ENCODE data around the gene MAMDC2. TPM values are rescaled to one million over a fixed set of nuclear protein-coding genes. Genes with fewer than 3 reads are reported as not detected.

Gene MAMDC2
- total and polyA plus RNA-seq, 2 of the 8 experiments (the other 6 are each of a cell fraction or from before 2014, with no cell fraction given), result 6.1 to 15.4 TPM

DNA sequence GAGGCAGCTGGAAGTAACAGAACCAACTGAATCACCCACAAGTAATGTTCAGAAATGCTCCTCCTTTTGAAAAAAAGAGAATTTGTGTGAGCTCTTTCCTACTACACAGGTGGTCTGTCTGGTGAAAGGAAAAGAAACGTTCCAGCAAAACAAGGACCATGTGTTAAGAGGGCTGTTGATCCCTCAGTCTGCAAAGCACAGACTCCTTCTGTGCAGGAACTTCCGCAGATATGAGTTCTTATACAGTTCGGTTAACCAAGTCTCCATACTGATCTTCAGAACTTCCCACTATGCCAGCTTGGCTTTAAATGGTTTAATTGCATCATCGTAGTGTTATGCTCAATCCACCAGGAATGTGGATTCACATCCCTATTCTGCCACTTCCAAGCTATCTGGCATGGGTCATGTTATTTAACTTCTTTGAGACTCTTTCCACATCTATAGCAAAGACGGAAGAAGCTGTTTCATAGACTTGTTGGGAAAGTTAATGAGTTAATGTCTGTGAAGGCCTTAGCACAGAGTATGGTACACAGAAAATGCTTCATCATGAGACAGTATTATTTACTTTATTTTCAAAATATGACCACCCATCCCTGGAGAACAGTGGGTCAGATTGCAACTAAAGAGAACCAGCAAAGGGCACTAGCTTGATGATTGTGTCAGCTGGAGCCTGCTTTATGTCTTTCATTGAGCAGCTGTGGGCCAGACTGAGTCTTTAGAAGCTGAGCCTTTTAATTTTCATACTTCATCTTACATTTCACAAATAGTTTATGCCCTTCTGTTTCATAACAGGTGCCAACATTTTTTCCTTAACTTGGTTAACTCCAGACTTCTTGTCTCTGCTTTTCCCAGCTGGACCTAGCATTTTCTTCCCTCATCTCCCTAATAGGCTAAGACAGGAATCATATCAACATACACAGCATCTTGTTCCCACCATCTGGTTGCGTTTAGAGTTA is 89.9 kb downstream of the MAMDC2 start:
- Histone ChIP-seq H2BK12ac (ENCODE audit: low read depth, low read length) (no peak overlapping the region), H4K8ac (ENCODE audit: extremely low read depth, insufficient read depth, low read length) (no peak overlapping the region), H3K14ac (ENCODE audit: insufficient read length) (no peak overlapping the region), H3K79me1 (ENCODE audit: low read depth, low read length) (no peaks in the 10 kb centered on the region), H2BK5ac (ENCODE audit: low read depth, low read length) (no peak overlapping the region), H3K27me3 (replicated peaks in 1 of 4; ENCODE audit: control insufficient read depth in 3 of 4, extremely low read depth in 1 of 4, insufficient read depth in 3 of 4, low read length in 3 of 4) (no peaks in the 10 kb centered on the region), H3K27ac (ENCODE audit: low read depth, low read length) (no peak overlapping the region), H2AK5ac (ENCODE audit: low read depth, low read length) (no peak overlapping the region), H3K4ac (replicated peaks; ENCODE audit: insufficient read length, low read depth, low read length) (no peak overlapping the region), H2AFZ (ENCODE audit: low read length) (no peak overlapping the region), H2BK20ac (ENCODE audit: low read length) (no peak overlapping the region), H3K4me2 (ENCODE audit: insufficient read depth in 1 of 2, low read depth in 2 of 2, low read length in 2 of 2) (no peak overlapping the region), H3K23ac (ENCODE audit: insufficient read length) (no peak overlapping the region), H3K36me3 (ENCODE audit: control insufficient read depth in 2 of 4, insufficient read depth in 4 of 4, low read length in 3 of 4) (no peaks in the 10 kb centered on the region; a peak in 1 of 8 replicates), H3K4me3 (ENCODE audit: extremely low read depth in 1 of 4, insufficient read depth in 2 of 4, low read depth in 3 of 4, low read length in 4 of 4) (no peak overlapping the region), H3K23me2 (ENCODE audit: low read depth, low read length) (no peaks in the 10 kb centered on the region), H2BK15ac (ENCODE audit: low read length) (no peak overlapping the region), H3K79me2 (ENCODE audit: control insufficient read depth in 1 of 2, insufficient read depth in 2 of 2, low read length in 2 of 2) (no peaks in the 10 kb centered on the region), H4K91ac (replicated peaks; ENCODE audit: insufficient read length, low read length) (no peak overlapping the region), H3K9me3 (ENCODE audit: insufficient read depth in 2 of 2, low read depth in 1 of 2, low read length in 1 of 2) (no peaks in the 10 kb centered on the region), H4K20me1 (replicated peaks in 1 of 2; ENCODE audit: control insufficient read depth in 1 of 2, insufficient read depth in 2 of 2, low read length in 2 of 2) (no peaks in the 10 kb centered on the region), H3K18ac (ENCODE audit: extremely low read depth, low read length) (no peak overlapping the region), H3K56ac (replicated peaks; ENCODE audit: insufficient read length, low read depth, low read length) (no peak overlapping the region), H2BK120ac (replicated peaks; ENCODE audit: low read depth, low read length) (no peak overlapping the region), H3K4me1 (replicated peaks in 1 of 4; ENCODE audit: control insufficient read depth in 3 of 4, insufficient read depth in 4 of 4, low read length in 3 of 4) (no peaks in the 10 kb centered on the region), H3K9ac (replicated peaks in 1 of 4; ENCODE audit: extremely low read depth in 1 of 4, low read depth in 3 of 4, low read length in 3 of 4) (no peak overlapping the region), H4K5ac (ENCODE audit: insufficient read length, low read depth, low read length) (no peak overlapping the region)
- 93% methylated on average over 6 of the region's 6 CpGs; no CpG with 5 or more reads in 1 of the 2 experiments for WGBS, 2 experiments (ENCODE audit: extremely low coverage in 1 of 2, insufficient coverage in 1 of 2, insufficient read length in 1 of 2, insufficient replicate concordance in 2 of 2, low coverage in 1 of 2, low lambda C conversion rate in 2 of 2, missing lambda C conversion rate in 1 of 2)
- TF ChIP-seq, protein P1, sequence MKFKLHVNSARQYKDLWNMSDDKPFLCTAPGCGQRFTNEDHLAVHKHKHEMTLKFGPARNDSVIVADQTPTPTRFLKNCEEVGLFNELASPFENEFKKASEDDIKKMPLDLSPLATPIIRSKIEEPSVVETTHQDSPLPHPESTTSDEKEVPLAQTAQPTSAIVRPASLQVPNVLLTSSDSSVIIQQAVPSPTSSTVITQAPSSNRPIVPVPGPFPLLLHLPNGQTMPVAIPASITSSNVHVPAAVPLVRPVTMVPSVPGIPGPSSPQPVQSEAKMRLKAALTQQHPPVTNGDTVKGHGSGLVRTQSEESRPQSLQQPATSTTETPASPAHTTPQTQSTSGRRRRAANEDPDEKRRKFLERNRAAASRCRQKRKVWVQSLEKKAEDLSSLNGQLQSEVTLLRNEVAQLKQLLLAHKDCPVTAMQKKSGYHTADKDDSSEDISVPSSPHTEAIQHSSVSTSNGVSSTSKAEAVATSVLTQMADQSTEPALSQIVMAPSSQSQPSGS (IDR thresholded peaks at IDR 0.05; ENCODE audit: low read length), result no peak
- no peak for TF ChIP-seq SIRT6 (IDR thresholded peaks at IDR 0.05; ENCODE audit: low read length)
- no peak for TF ChIP-seq SP4 (IDR thresholded peaks at IDR 0.05; ENCODE audit: low read length)
- no peak for TF ChIP-seq CTBP2 (IDR thresholded peaks at IDR 0.05; ENCODE audit: borderline replicate concordance, insufficient read depth, insufficient read length, low read length)
- TF ChIP-seq RNF2 (IDR thresholded peaks at IDR 0.05; ENCODE audit: borderline replicate concordance, low read depth, low read length, missing control alignments, poor library complexity, severe bottlenecking), result no peak
- TF ChIP-seq SIX5 (IDR thresholded peaks at IDR 0.05; ENCODE audit: low read depth, low read length), result no peak
- TF ChIP-seq POLR2AphosphoS5 (IDR thresholded peaks at IDR 0.05; ENCODE audit: low read depth, low read length), result no peak
- TF ChIP-seq BRCA1 (IDR thresholded peaks at IDR 0.05; ENCODE audit: low read depth, low read length), result no peak
- TF ChIP-seq GABPA (IDR thresholded peaks at IDR 0.05; ENCODE audit: borderline replicate concordance, insufficient read depth, low read length), result no peak
- no peak for FAIRE-seq
- ChIA-PET POLR2A (ENCODE audit: partially characterized antibody) (interaction anchor here (1.3 kb wide), 1 partner anchor 12 kb away, joined by 3 read pairs; no protein-coding TSS in a partner anchor), CTCF (ENCODE audit: partially characterized antibody) (interaction anchor here (0.6 to 6.3 kb wide), 8 partner anchors 8 to 596 kb away, joined by 3 to 32 read pairs (median 4); no protein-coding TSS in a partner anchor)
- no peak for DNase-seq (ENCODE audit: low read depth in 1 of 2, low spot score in 2 of 2)

Measured in H1 (cell line).